GM19240 (cell line): ENCODE data around the gene ZNF711.
"Not testable (repeated sequence)": the region's sequence is repeated elsewhere in the genome, so short reads cannot be mapped to it uniquely, and the experiment has no call there.

ENCODE experiments used
- DNase-seq: peaks from one replicate; pipeline ENCODE4 v3.0.0; 2011; ENCODE audit warnings: low spot score; ENCODE audit not compliant: insufficient read length

Gene ZNF711

GRCh38 chrX:85243761-85244449 lies at the start of gene ZNF711, which contains the start of gene SATL1:
Gene ZNF711, plus strand, starts transcription at chrX:85243991. Its CDS starts 3,582 bp downstream, at chrX:85247573.
Gene SATL1, minus strand, starts transcription at chrX:85243779. Its CDS starts 134,811 bp downstream, at chrX:85108968.
- DNase-seq, result peak; percentile 1

GRCh38 chrX:85196319-85196718 lies 47.5 kb upstream of the ZNF711 start:
- DNase-seq, result no peak

- no peak for DNase-seq
These were observed 40.3 kb upstream of the ZNF711 start for GRCh38 chrX:85203461-85203970.

DNA sequence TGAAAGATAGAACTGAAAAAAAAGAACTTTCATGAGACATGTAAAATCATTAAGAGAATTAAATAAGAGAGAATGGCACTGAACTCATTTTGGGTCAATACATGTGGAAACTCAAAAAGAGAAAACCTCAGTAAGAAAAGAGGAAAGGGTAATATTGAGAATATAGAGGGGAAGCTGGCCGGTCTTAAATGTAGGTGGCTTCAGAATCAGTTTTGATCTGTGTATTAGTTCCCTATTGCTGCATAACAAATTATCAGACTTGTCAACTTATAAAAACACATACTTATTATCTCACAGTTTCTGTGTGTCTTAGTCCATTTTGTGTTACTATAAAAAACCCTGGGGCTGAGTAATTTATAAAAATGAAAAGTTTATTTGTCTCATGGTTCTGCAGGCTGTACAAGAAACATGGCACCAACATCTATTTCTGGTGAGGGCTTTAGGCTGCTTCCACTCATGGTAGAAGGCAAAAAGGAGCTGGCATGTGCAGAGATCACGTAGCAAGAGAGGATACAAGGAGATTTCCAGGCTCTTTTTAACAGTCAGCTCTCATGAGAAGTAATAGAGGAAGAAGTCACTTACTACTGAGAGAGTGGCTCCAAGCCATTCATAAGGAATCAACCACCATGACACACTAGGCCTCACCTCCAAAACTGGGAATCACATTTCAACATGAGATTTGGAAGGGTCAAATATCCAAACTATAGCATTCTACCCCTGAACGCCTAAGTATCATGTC lies 29.8 kb upstream of the ZNF711 start:
- DNase-seq, result no peak

- DNase-seq, result no peak
These were observed 27.8 kb upstream of the ZNF711 start for GRCh38 chrX:85215946-85216345.

DNA sequence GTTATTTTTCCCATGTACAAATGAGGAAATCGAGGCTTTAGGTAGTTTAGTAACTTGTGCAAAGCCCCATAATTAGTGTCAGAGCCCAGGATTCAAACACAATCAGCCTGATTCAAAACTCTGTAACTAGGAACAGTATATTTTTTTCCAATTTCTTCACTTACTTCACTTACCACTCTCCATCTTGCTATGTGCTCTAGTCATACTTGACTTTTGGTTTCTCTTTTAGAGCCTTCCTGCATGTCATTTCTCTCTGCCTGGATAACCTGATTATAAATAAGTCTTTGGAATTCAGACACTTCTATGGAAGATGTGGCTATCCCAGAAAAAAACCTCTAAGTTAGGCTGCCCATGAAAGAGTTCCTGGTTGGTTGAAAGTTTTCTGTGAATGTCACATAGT lies 22.4 kb upstream of the ZNF711 start:
- no peak for DNase-seq

DNA sequence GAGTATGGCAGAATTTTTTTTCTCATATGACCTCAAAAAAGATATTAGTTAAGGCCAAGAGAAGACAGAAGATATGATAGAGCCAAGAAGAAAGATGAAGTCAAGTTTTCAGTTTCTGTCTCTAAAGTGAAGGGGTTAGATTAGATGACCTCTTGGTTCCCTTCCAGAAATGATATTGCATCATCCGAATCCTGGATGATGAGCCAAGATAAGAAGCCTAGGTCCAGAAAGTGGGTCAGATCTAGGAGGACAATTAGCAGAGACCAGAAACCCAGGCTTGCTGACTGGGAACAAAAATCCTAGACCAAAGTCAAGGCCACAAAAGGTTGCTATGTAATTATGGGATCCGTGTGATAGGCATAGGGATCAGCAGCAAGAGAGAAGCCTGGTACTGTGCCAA lies 20.4 kb upstream of the ZNF711 start:
- no peak for DNase-seq

DNA sequence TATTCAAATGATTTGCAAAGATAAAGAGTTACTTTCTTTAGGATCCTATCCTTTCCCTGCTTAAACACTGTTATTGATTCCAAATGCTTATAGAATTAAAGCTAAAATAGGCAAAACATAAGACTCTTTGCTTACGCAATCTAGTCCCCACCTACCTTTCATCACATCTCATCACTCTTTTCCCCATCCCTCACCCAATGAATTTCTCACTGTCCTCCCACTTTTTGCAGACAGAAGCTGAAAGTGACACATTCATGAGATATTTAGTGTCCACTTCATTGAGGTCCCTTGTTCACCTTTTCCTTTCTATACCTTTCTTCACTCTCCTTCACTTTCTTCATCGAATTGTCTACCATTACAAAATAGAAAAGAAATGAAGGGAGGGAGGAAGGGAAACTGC lies 636 bp upstream of the ZNF711 start:
- DNase-seq, result no peak

GRCh38 chrX:85244450-85245211 lies 840 bp downstream of the ZNF711 start:
- DNase-seq, result no peak

DNA sequence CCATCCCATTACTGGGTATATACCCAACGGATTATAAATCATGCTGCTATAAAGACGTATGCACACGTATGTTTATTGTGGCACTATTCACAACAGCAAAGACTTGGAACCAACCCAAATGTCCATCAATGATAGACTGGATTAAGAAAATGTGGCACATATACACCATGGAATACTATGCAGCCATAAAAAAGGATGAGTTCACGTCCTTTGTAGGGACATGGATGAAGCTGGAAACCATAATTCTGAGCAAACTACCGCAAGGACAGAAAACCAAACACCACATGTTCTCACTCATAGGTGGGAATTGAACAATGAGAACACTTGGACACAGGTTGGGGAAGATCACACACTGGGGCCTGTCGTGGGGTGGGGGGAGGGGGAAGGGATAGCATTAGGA lies 41.5 kb downstream of the ZNF711 start:
- DNase-seq, result not testable (repeated sequence)

GRCh38 chrX:85288992-85289723 lies 45.4 kb downstream of the ZNF711 start:
- no peak for DNase-seq

- DNase-seq, result no peak
These were observed 59.8 kb downstream of the ZNF711 start for GRCh38 chrX:85303544-85303943.

DNA sequence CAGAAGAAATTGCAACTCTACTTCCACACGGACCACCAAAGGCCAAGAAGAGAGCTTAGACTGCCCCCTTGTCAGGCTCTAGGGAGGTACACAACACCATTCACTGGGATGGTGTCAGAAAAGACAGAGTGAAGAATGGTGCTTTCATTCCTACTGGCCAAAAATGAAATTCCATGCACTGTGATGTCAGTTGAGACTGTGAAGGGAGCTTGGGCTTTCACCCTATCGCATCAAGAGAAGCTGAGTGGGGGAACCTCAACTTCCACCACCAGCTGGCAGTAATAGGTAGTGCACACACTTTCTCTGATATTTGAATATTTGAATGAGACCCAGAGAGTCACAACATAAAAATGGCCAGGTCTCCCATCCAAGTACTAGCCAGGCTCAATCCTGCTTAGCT lies 65.9 kb downstream of the ZNF711 start:
- DNase-seq, result no peak

GRCh38 chrX:85311348-85311747 lies 67.6 kb downstream of the ZNF711 start:
- not testable (repeated sequence) for DNase-seq
